Measurements from ENCODE around the gene LACTBL1.

Gene LACTBL1

DNA sequence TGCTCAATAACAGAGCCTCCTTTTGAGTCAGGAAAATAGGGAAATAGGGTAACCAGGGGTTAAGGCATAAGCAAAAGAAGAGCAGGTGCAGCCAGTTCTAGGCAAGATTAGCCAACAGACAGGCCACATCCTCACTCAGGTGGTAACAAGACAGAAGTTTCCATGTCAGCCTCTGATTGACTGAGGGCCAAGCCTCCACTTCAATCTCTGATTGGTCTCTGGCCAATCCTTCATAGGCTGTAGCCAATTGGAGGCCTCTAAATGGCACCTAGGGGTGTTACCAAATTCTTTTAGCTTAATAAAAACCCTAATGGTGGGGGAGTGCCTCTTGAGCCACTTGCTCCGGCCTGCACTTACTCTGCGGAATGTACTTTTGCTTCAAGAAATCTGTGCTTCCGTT is 37.2 kb downstream of the LACTBL1 start:
- no peak overlapping the region for H3K27ac ChIP-seq
- H3K27me3 ChIP-seq (replicated peaks) = peaks cover 2% of the 10 kb centered on the region
- TF ChIP-seq, protein P1, sequence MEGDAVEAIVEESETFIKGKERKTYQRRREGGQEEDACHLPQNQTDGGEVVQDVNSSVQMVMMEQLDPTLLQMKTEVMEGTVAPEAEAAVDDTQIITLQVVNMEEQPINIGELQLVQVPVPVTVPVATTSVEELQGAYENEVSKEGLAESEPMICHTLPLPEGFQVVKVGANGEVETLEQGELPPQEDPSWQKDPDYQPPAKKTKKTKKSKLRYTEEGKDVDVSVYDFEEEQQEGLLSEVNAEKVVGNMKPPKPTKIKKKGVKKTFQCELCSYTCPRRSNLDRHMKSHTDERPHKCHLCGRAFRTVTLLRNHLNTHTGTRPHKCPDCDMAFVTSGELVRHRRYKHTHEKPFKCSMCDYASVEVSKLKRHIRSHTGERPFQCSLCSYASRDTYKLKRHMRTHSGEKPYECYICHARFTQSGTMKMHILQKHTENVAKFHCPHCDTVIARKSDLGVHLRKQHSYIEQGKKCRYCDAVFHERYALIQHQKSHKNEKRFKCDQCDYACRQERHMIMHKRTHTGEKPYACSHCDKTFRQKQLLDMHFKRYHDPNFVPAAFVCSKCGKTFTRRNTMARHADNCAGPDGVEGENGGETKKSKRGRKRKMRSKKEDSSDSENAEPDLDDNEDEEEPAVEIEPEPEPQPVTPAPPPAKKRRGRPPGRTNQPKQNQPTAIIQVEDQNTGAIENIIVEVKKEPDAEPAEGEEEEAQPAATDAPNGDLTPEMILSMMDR (IDR thresholded peaks at IDR 0.05; ENCODE audit: low read depth, low read length, missing control alignments) = no peak
- no peak overlapping the region for H3K4me3 ChIP-seq (ENCODE audit: low read depth, low read length)
- in situ Hi-C loops (cut with HindIII; ENCODE audit: low pct_ligation_motif_present, low sequenced_read_pairs) = no loop called here
- no peaks in the 10 kb centered on the region for H3K36me3 ChIP-seq (replicated peaks)
- DNase-seq = no peak

DNA sequence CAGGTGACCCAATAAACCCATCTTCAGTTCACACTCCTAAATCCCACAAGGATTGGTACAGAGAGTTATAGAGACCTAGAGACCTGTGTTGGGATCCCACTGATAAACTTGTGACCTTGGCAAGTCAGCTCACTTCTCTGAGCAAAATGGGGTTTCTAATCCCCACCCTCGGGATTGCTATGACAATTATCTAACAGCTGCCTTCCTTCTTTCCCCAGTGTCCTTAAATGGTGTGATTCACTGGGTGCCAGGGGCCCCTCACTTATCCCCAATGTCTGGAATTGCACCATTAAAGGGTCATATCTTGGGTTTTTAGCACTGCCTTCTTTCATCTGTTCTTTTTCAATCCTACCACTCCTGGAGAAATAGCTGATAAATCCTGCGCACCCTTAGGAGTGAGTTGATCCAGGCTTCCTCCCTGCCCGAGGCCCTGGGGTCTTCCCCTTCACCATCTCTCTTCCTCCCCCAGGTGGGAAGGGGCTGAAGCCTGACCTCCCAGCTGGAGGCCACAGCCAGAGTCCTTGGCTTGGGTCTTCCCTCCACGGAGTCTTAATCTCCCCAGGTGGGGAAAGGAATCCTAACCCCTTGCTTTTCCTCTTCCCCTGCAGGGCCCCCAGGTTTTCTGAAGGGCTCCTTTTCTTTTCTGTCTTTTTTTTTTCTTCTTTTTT is 39.7 kb downstream of the LACTBL1 start:
- no peak for DNase-seq
- Histone ChIP-seq H3K4me3 (ENCODE audit: low read depth, low read length) (no peak overlapping the region), H3K36me3 (replicated peaks) (no peaks in the 10 kb centered on the region), H3K27me3 (replicated peaks) (peaks cover 2% of the 10 kb centered on the region), H3K27ac (no peak overlapping the region)
- TF ChIP-seq, protein P1 (IDR thresholded peaks at IDR 0.05; ENCODE audit: low read depth, low read length, missing control alignments) = no peak
- in situ Hi-C loops (cut with HindIII; ENCODE audit: low pct_ligation_motif_present, low sequenced_read_pairs) = no loop called here

DNA sequence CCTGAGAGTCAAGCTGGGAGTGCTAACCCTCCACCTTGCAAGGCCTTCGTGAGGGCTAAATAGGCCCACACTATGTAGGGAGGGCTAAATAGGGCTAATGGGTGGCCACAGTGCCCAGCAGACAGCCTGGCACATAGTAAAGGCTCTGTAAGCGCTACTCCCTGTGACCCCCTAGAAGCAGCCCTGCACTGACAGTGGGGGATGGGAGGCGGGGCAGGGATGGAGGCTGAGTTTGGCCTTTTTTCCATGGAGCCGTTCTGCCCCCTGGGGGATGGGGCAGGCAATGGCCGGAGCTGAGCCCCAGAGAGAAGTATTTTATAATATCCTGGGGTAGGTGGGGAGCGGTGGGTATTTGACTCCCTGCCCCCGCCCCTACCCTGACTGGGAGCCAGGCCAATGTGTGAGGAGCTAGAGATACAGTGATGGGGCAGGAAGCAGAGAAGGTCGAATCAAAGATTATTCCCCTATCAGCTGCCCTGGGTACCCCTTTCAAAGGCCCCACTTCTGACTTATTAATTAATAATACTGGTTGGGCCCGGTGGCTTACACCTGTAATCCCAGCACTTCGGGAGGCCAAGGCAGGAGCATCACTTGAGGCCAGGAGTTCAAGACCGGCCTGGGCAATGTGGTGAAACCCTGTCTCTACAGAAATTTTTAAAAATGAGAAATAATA is 42.3 kb downstream of the LACTBL1 start:
- TF ChIP-seq, protein P1 (IDR thresholded peaks at IDR 0.05; ENCODE audit: low read depth, low read length, missing control alignments) = peak; percentile 92
- Histone ChIP-seq H3K4me3 (ENCODE audit: low read depth, low read length) (no peak overlapping the region), H3K27ac (no peak overlapping the region), H3K36me3 (replicated peaks) (no peaks in the 10 kb centered on the region), H3K27me3 (replicated peaks) (peaks cover 2% of the 10 kb centered on the region)
- in situ Hi-C loops (cut with HindIII; ENCODE audit: low pct_ligation_motif_present, low sequenced_read_pairs) = no loop called here
- peak; percentile 38 for DNase-seq

DNA sequence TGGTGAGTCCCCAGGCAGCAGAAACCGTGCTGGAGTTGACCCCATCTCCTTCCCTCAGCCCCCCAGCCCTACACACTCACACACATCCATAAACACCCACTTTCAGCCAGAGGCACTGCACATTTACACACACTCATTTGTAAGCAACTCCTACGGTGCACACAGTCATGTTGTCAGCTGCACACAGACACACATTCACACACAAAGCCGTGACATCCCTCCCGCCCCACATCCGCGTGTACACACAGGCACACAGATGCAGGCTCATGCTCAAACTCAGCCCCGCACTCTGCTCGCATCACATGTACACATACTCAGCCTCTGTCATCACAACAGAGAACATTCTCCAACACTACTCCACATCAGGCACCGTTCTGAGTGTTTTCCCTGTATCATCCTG is 47.6 kb downstream of the LACTBL1 start:
- DNase-seq = no peak
- H3K4me3 ChIP-seq (ENCODE audit: low read depth, low read length) = no peak overlapping the region
- in situ Hi-C loops (cut with HindIII; ENCODE audit: low pct_ligation_motif_present, low sequenced_read_pairs) = no loop called here
- H3K36me3 ChIP-seq (replicated peaks) = no peaks in the 10 kb centered on the region
- TF ChIP-seq, protein P1 (IDR thresholded peaks at IDR 0.05; ENCODE audit: low read depth, low read length, missing control alignments) = no peak
- H3K27me3 ChIP-seq (replicated peaks) = no peaks in the 10 kb centered on the region
- H3K27ac ChIP-seq = no peak overlapping the region

DNA sequence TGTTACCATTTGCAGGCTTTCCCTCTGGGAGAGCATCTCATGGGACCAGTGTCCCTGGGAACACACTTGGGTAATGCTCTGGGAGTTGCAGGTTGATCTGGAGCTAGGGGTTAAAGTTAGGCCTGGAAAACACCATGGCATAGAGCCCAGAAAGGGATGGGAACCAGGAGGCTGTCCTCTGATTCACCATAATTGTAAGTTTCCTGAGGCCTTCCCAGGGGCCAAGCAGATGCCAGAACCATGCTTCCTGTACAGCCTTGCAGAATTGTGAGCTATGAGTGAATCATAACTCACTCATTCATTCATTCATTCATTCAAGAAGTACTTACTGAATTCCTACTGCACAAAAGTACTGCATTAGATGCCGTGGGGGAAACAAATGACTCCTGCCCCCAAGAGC is 50.0 kb downstream of the LACTBL1 start:
- no peak for DNase-seq
- TF ChIP-seq, protein P1 (IDR thresholded peaks at IDR 0.05; ENCODE audit: low read depth, low read length, missing control alignments) = no peak
- Histone ChIP-seq H3K36me3 (replicated peaks) (no peaks in the 10 kb centered on the region), H3K4me3 (ENCODE audit: low read depth, low read length) (no peak overlapping the region), H3K27me3 (replicated peaks) (no peaks in the 10 kb centered on the region), H3K27ac (no peak overlapping the region)
- in situ Hi-C loops (cut with HindIII; ENCODE audit: low pct_ligation_motif_present, low sequenced_read_pairs) = no loop called here

Data from brain microvascular endothelial cell (primary cell).